HG03571 (cell line): Measurements from ENCODE around the gene PCDHA11.
"Not testable (repeated sequence)": the region's sequence is repeated elsewhere in the genome, so short reads cannot be mapped to it uniquely, and the experiment has no call there.

ENCODE experiments used
- ATAC-seq: cut with Tn5 transposase; IDR thresholded peaks from one replicate; pipeline ENCODE4 v1.9.1; 2021; ENCODE audit not compliant: unreplicated experiment

The PCDHA11 gene, protein sequence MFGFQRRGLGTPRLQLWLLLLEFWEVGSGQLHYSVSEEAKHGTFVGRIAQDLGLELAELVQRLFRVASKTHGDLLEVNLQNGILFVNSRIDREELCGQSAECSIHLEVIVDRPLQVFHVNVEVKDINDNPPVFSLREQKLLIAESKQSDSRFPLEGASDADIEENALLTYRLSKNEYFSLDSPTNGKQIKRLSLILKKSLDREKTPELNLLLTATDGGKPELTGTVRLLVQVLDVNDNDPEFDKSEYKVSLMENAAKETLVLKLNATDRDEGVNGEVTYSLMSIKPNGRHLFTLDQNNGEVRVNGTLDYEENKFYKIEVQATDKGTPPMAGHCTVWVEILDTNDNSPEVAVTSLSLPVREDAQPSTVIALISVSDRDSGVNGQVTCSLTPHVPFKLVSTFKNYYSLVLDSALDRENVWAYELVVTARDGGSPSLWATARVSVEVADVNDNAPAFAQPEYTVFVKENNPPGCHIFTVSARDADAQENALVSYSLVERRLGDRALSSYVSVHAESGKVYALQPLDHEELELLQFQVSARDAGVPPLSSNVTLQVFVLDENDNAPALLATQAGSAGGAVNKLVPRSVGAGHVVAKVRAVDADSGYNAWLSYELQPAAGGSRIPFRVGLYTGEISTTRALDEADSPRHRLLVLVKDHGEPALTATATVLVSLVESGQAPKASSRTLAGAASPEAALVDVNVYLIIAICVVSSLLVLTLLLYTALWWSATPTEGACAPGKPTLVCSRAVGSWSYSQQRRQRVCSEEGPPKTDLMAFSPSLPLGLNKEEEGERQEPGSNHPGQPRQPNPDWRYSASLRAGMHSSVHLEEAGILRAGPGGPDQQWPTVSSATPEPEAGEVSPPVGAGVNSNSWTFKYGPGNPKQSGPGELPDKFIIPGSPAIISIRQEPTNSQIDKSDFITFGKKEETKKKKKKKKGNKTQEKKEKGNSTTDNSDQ

DNA sequence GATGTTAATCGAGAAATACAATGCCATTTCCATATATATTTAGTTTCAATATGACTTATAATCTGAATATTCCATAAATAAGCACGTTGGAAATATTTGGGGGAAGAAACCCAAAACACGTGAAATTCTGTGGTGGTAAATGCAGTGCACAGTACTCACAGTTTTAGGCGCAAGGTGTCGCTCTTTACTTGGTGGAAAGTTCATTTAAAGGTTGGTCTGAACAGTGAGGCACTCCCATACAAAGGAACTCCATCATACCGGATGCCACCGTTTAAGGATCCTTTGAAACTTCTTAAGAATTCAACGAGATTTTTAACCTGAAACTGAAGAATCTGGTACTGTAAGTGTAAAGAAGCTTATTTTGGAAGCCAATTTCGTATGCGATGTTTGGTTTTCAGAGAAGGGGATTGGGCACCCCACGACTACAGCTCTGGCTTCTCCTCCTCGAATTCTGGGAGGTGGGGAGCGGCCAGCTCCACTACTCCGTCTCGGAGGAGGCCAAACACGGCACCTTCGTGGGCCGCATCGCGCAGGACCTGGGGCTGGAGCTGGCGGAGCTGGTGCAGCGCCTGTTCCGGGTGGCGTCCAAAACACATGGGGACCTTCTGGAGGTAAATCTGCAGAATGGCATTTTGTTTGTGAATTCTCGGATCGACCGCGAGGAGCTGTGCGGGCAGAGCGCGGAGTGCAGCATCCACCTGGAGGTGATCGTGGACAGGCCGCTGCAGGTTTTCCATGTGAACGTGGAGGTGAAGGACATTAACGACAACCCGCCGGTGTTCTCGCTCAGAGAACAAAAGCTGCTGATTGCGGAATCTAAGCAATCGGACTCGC lies at the start of gene PCDHA11:
PCDHA11 (plus strand) TSS at position 237 of the 834 bp plus-strand sequence; CDS start at position 384, 147 bp downstream.
- no peak for ATAC-seq

DNA sequence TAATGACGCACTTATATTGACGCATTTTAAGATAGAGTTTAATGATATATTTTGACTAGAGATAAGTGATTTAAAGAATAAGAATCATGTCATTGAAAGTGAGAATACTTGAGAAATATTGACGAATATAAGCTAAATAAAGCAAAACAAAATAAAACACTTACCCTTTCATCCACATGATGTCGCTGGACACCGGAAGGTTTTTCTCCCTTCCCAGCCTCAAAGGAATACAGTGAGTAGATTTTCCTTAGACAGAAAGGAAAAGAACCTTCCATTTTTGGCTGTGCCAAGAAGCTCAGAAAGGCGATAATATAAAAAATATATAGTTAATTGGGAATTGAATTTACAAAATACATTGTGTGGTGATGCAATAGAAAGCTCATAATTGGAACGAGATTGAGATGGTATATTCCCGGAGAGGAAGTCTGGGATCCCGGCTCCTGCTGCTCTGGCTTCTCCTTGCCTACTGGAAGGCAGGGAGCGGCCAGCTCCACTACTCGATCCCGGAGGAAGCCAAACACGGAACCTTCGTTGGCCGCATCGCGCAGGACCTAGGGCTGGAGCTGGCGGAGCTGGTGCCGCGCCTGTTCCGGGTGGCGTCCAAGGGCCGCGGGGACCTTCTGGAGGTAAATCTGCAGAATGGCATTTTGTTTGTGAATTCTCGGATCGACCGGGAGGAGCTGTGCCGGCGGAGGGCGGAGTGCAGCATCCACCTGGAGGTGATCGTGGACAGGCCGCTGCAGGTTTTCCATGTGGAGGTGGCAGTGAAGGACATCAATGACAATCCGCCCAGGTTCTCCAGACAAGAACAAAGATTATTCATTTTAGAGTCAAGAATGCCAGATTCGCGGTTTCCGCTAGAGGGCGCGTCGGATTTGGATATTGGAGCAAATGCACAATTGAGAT lies 47.1 kb upstream of the PCDHA11 start, which contains the start of gene PCDHA5:
PCDHA5 (plus strand) TSS at position 239 of the 906 bp plus-strand sequence.
- ATAC-seq: no peak

DNA sequence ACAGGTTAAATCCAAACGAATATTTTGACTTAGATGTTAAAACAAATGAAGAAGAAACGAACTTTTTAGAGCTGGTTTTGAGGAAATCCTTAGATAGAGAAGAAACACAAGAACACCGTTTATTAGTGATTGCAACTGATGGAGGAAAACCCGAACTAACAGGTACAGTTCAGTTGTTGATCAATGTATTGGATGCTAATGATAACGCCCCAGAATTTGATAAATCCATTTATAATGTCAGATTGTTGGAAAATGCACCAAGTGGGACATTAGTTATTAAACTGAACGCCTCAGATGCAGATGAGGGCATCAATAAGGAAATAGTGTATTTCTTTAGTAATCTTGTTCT lies 46.5 kb upstream of the PCDHA11 start:
- no peak for ATAC-seq

DNA sequence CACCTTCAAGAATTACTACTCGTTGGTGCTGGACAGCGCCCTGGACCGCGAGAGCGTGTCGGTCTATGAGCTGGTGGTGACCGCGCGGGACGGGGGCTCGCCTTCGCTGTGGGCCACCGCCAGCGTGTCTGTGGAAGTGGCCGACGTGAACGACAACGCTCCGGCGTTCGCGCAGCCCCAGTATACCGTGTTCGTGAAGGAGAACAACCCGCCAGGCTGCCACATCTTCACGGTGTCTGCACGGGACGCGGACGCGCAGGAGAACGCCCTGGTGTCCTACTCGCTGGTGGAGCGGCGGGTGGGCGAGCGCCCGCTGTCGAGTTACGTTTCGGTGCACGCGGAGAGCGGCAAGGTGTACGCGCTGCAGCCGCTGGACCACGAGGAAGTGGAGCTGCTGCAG lies 45.8 kb upstream of the PCDHA11 start:
- not testable (repeated sequence) for ATAC-seq

DNA sequence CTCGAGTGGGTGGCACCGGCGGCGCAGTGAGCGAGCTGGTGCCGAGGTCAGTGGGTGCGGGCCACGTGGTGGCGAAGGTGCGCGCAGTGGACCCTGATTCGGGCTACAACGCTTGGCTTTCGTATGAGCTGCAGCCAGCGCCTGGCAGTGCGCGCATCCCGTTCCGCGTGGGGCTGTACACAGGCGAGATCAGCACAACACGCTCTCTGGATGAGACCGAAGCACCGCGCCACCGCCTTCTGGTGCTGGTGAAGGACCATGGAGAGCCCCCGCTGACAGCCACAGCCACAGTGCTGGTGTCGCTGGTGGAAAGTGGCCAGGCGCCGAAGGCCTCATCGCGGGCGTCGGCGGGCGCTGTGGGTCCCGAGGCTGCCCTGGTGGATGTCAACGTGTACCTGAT lies 45.3 kb upstream of the PCDHA11 start:
- no peak for ATAC-seq

DNA sequence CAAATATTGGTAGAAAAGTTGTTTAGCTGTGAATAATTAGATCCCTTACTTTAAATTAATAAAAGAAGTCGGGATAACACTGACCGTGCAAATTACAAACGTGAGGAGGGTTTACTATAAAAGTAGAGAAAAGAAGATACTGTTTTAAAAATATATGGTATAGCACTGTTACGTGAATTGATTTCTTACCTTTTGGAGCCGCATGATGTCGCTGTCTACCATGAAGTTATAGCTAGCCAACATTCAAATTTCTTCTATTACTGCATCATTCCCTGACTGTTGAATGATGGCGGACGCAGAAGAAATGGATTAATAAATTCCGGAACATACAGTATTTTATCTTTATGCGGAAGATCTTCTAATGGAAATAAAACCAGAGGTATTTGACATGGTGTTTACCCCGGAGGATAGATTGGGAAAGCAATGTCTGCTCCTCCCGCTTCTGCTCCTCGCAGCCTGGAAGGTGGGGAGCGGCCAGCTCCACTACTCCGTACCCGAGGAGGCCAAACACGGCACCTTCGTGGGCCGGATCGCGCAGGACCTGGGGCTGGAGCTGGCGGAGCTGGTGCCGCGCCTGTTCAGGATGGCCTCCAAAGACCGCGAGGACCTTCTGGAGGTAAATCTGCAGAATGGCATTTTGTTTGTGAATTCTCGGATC lies 40.9 kb upstream of the PCDHA11 start, which contains the start of gene PCDHA6:
PCDHA6 (plus strand) TSS at position 257 of the 658 bp plus-strand sequence; CDS start at position 389, 132 bp downstream.
- no peak for ATAC-seq

DNA sequence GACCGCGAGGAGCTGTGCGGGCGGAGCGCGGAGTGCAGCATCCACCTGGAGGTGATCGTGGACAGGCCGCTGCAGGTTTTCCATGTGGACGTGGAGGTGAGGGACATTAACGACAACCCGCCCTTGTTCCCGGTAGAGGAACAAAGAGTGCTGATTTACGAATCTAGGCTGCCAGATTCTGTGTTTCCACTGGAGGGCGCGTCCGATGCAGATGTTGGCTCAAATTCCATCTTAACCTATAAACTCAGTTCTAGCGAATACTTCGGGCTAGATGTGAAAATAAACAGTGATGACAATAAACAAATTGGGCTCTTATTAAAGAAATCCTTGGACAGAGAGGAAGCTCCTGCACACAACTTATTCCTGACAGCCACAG lies 40.4 kb upstream of the PCDHA11 start:
- ATAC-seq: no peak

DNA sequence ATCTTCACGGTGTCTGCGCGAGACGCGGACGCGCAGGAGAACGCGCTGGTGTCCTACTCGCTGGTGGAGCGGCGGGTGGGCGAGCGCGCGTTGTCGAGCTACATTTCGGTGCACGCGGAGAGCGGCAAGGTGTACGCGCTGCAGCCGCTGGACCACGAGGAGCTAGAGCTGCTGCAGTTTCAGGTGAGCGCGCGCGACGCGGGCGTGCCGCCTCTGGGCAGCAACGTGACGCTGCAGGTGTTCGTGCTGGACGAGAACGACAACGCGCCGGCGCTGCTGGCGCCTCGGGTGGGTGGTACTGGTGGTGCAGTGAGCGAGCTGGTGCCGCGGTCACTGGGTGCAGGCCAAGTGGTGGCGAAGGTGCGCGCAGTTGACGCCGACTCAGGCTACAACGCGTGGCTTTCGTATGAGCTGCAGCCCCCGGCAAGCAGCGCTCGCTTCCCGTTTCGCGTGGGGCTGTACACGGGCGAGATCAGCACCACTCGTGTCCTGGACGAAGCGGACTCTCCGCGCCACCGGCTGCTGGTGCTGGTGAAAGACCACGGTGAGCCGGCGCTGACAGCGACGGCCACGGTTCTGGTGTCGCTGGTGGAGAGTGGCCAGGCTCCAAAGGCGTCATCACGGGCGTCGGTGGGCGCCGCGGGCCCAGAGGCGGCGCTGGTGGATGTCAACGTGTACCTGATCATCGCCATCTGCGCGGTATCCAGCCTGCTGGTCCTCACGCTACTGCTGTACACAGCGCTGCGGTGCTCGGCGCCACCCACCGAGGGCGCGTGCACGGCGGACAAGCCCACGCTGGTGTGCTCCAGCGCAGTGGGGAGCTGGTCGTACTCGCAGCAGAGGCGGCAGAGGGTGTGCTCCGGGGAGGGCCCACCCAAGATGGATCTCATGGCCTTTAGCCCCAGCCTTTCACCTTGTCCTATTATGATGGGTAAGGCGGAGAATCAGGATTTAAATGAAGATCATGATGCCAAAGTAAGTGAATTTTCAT lies 39.0 kb upstream of the PCDHA11 start:
- ATAC-seq: not testable (repeated sequence)

DNA sequence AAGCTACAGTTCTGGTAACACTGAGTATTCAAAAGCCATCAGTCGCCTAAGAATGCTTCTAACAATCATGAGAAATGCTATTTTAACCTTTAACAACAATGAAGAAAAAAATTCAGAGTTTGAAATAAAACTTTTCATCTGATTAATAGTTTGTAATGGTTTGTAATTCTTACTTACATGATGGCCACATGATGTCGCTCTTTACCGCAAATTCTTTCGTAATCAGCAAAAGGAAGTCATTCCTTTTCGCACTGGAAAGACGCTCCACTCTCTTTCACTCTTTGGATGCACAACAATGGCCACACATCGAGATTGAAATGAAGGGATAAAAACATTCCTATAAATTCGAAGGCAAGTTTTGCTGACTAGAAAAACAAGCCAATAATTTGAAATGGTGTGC lies 34.8 kb upstream of the PCDHA11 start, which contains the start of gene PCDHA7:
PCDHA7 (plus strand) TSS at position 277 of the 400 bp plus-strand sequence; CDS start at position 392, 115 bp downstream.
- no peak for ATAC-seq

DNA sequence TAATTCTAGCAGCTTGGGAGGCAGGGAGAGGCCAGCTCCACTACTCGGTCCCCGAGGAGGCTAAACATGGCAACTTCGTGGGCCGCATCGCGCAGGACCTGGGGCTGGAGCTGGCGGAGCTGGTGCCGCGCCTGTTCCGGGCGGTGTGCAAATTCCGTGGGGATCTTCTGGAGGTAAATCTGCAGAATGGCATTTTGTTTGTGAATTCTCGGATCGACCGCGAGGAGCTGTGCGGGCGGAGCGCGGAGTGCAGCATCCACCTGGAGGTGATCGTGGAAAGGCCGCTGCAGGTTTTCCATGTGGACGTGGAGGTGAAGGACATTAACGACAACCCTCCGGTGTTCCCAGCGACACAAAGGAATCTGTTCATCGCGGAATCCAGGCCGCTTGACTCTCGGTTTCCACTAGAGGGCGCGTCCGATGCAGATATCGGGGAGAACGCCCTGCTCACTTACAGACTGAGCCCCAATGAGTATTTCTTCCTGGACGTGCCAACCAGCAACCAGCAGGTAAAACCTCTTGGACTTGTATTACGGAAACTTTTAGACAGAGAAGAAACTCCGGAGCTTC lies 34.2 kb upstream of the PCDHA11 start:
- ATAC-seq: not testable (repeated sequence)

DNA sequence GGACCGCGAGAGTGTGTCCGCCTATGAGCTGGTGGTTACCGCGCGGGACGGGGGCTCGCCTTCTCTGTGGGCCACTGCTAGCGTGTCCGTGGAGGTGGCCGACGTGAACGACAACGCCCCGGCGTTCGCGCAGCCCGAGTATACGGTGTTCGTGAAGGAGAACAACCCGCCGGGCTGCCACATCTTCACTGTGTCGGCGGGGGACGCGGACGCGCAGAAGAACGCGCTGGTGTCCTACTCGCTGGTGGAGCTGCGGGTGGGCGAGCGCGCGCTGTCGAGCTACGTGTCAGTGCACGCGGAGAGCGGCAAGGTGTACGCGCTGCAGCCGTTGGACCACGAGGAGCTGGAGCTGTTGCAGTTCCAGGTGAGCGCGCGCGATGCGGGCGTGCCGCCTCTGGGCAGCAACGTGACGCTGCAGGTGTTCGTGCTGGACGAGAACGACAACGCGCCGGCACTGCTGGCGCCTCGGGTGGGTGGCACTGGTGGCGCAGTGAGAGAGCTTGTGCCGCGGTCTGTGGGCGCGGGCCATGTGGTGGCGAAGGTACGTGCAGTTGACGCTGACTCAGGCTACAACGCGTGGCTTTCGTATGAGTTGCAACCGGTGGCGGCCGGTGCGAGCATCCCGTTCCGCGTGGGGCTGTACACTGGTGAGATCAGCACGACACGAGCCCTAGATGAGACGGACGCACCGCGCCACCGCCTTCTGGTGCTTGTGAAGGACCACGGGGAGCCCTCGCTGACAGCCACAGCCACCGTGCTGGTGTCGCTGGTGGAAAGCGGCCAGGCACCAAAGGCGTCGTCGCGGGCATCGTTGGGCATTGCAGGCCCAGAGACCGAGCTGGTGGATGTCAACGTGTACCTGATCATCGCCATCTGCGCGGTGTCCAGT lies 32.9 kb upstream of the PCDHA11 start:
- ATAC-seq: no peak

DNA sequence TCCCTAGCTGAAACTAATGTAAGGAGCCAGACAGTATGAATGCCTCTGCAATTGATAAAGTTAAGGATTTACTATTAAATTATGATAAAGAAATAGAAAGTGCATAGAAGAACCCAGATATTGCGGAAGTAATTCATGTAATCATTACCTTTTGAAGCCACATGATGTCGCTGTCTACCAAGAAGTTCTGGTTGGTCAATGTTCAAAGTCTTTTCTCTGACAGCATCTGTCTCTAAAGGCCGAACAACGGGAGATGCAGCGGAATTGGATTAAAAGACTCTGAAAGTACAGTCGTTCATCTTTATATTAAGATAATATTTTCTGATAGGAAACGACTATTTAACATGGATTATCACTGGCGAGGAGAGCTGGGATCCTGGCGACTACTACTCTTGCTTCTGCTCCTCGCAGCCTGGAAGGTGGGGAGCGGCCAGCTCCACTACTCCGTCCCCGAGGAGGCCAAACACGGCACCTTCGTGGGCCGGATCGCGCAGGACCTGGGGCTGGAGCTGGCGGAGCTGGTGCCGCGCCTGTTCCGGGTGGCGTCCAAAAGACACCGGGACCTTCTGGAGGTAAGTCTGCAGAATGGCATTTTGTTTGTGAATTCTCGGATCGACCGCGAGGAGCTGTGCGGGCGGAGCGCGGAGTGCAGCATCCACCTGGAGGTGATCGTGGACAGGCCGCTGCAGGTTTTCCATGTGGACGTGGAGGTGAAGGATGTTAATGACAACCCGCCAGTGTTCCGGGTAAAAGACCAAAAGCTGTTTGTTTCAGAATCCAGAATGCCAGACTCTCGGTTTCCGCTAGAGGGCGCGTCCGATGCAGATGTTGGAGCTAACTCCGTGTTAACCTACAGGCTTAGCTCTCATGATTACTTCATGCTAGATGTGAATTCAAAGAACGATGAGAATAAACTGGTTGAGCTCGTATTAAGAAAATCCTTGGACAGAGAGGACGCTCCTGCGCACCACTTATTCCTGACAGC lies 27.5 kb upstream of the PCDHA11 start, which contains the start of gene PCDHA8:
PCDHA8 (plus strand) TSS at position 210 of the 985 bp plus-strand sequence; CDS start at position 345, 135 bp downstream.
- ATAC-seq: no peak

DNA sequence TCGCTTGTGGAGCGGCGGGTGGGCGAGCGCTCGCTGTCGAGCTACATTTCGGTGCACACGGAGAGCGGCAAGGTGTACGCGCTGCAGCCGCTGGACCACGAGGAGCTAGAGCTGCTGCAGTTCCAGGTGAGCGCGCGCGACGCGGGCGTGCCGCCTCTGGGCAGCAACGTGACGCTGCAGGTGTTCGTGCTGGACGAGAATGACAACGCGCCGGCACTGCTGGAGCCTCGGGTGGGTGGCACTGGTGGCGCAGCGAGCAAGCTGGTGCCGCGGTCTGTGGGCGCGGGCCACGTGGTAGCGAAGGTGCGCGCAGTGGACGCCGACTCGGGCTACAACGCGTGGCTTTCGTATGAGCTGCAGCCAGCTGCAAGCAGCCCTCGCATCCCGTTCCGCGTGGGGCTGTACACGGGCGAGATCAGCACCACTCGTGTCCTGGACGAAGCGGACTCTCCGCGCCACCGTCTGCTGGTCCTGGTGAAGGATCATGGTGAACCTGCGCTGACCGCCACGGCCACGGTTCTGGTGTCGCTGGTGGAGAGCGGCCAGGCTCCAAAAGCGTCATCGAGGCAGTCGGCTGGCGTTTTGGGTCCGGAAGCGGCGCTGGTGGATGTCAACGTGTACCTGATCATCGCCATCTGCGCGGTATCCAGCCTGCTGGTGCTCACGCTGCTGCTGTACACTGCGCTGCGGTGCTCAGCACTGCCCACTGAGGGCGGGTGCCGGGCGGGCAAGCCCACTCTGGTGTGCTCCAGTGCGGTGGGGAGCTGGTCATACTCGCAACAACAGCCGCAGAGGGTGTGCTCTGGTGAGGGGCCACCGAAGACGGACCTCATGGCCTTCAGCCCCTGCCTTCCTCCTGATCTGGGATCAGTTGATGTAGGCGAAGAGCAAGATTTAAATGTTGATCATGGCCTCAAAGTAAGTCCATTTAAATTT lies 25.7 kb upstream of the PCDHA11 start:
- no peak for ATAC-seq
